GM18511 (cell line): ENCODE data around the gene LPGAT1.

Experiments used
- ATAC-seq: cut with Tn5 transposase; IDR thresholded peaks from one replicate; pipeline ENCODE4 v1.9.1; 2021; ENCODE audit warnings: mild to moderate bottlenecking, moderate library complexity; ENCODE audit not compliant: unreplicated experiment

Gene LPGAT1

GRCh38 chr1:211828584-211829342 is 1.8 kb downstream of the LPGAT1 start:
- ATAC-seq = no peak

- ATAC-seq = no peak
These were observed 3.5 kb downstream of the LPGAT1 start for GRCh38 chr1:211827051-211827450.

GRCh38 chr1:211825980-211826379 is 4.6 kb downstream of the LPGAT1 start:
- ATAC-seq = no peak

GRCh38 chr1:211822677-211823407 is 7.7 kb downstream of the LPGAT1 start:
- no peak for ATAC-seq

- no peak for ATAC-seq
These were observed 14.0 kb downstream of the LPGAT1 start for GRCh38 chr1:211816586-211816985.

- ATAC-seq = no peak
These were observed 16.2 kb downstream of the LPGAT1 start for GRCh38 chr1:211814313-211814712.

GRCh38 chr1:211813590-211813989 is 17.0 kb downstream of the LPGAT1 start:
- no peak for ATAC-seq

- no peak for ATAC-seq
These were observed 18.0 kb downstream of the LPGAT1 start for GRCh38 chr1:211812584-211812983.

- ATAC-seq = no peak
These were observed 18.7 kb downstream of the LPGAT1 start for GRCh38 chr1:211811848-211812247.

GRCh38 chr1:211811126-211811525 is 19.4 kb downstream of the LPGAT1 start:
- ATAC-seq = no peak

GRCh38 chr1:211808475-211808874 is 22.1 kb downstream of the LPGAT1 start:
- ATAC-seq = no peak

GRCh38 chr1:211804915-211805314 is 25.6 kb downstream of the LPGAT1 start:
- no peak for ATAC-seq

GRCh38 chr1:211800925-211801607 is 29.5 kb downstream of the LPGAT1 start:
- ATAC-seq = no peak

- no peak for ATAC-seq
These were observed 32.6 kb downstream of the LPGAT1 start for GRCh38 chr1:211797994-211798393.

GRCh38 chr1:211791979-211792378 is 38.6 kb downstream of the LPGAT1 start:
- no peak for ATAC-seq

- no peak for ATAC-seq
These were observed 40.7 kb downstream of the LPGAT1 start for GRCh38 chr1:211789641-211790464.

GRCh38 chr1:211788626-211789025 is 41.9 kb downstream of the LPGAT1 start:
- ATAC-seq = no peak

GRCh38 chr1:211783897-211784296 is 46.7 kb downstream of the LPGAT1 start:
- no peak for ATAC-seq

- no peak for ATAC-seq
These were observed 47.3 kb downstream of the LPGAT1 start for GRCh38 chr1:211783266-211783665.

- ATAC-seq = no peak
These were observed 49.3 kb downstream of the LPGAT1 start for GRCh38 chr1:211781260-211781659.

- no peak for ATAC-seq
These were observed 55.4 kb downstream of the LPGAT1 start for GRCh38 chr1:211775170-211775569.
